ENCODE measurements around the gene SAA2.

- TF ChIP-seq POLR2A (IDR thresholded peaks at IDR 0.05), result no peak
- TF ChIP-seq, protein P1, sequence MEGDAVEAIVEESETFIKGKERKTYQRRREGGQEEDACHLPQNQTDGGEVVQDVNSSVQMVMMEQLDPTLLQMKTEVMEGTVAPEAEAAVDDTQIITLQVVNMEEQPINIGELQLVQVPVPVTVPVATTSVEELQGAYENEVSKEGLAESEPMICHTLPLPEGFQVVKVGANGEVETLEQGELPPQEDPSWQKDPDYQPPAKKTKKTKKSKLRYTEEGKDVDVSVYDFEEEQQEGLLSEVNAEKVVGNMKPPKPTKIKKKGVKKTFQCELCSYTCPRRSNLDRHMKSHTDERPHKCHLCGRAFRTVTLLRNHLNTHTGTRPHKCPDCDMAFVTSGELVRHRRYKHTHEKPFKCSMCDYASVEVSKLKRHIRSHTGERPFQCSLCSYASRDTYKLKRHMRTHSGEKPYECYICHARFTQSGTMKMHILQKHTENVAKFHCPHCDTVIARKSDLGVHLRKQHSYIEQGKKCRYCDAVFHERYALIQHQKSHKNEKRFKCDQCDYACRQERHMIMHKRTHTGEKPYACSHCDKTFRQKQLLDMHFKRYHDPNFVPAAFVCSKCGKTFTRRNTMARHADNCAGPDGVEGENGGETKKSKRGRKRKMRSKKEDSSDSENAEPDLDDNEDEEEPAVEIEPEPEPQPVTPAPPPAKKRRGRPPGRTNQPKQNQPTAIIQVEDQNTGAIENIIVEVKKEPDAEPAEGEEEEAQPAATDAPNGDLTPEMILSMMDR (IDR thresholded peaks at IDR 0.05), result no peak
Observed at GRCh38 chr11:18295316-18295715, 46.8 kb upstream of the SAA2 start.

All from thyroid gland (tissue), 4 donors.